GM12874 (cell line): ENCODE results near the gene NLGN1.

ENCODE experiments used
- CTCF ChIP-seq: IDR thresholded peaks from 2 replicates; pipeline ENCODE4 v1.5.1; 2011; ENCODE audit warnings: low read depth, mild to moderate bottlenecking, control low read depth, low read length, moderate library complexity; ENCODE audit not compliant: insufficient read depth

NLGN1 gene

GRCh38 chr3:173681188-173681678 is 283.7 kb downstream of the NLGN1 start:
- TF ChIP-seq CTCF, result no peak

- no peak for TF ChIP-seq CTCF
These were observed 287.9 kb downstream of the NLGN1 start for GRCh38 chr3:173685456-173685855.

GRCh38 chr3:173688216-173688842 is 290.8 kb downstream of the NLGN1 start:
- no peak for TF ChIP-seq CTCF

- no peak for TF ChIP-seq CTCF
These were observed 293.1 kb downstream of the NLGN1 start for GRCh38 chr3:173690542-173691180.

- TF ChIP-seq CTCF, result no peak
These were observed 301.8 kb downstream of the NLGN1 start for GRCh38 chr3:173699353-173699752.

GRCh38 chr3:173700336-173700735 is 302.8 kb downstream of the NLGN1 start:
- no peak for TF ChIP-seq CTCF

- no peak for TF ChIP-seq CTCF
These were observed 305.0 kb downstream of the NLGN1 start for GRCh38 chr3:173702561-173702960.
